DND-41 (cell line): Measurements from ENCODE around the gene SLC25A44.

Experiments used
- ATAC-seq: fragments of 200-7000 bp; cut with Tn5 transposase; 3 replicates; pipeline ENCODE4 v1.9.1; 2021; ENCODE audit warnings: low read depth; ENCODE audit not compliant: insufficient read depth
- DNase-seq: peaks from one replicate; pipeline ENCODE4 v3.0.0-alpha.2; 2020
- H2AFZ ChIP-seq: 2 replicates; pipeline ENCODE4 v1.6.0; 2012; ENCODE audit warnings: low read depth, low read length
- H3K27ac ChIP-seq: 2 replicates; pipeline ENCODE4 v1.5.1; 2012; ENCODE audit warnings: low read length, inconsistent platforms
- H3K27me3 ChIP-seq: fragments of 200-600 bp; sonication (generic); 2 replicates; pipeline ENCODE4 v1.6.0; 2012; ENCODE audit warnings: low read length, mild to moderate bottlenecking, inconsistent platforms; ENCODE audit not compliant: insufficient read depth, poor library complexity
- H3K36me3 ChIP-seq: 2 replicates; pipeline ENCODE4 v1.5.1; 2012; ENCODE audit warnings: low read length, inconsistent platforms; ENCODE audit not compliant: insufficient read depth
- H3K4me1 ChIP-seq: 2 replicates; pipeline ENCODE4 v1.5.1; 2012; ENCODE audit warnings: mild to moderate bottlenecking, low read length; ENCODE audit not compliant: insufficient read depth
- H3K4me2 ChIP-seq: 2 replicates; pipeline ENCODE4 v1.6.0; 2012; ENCODE audit warnings: mild to moderate bottlenecking, moderate library complexity, low read length, inconsistent platforms; ENCODE audit not compliant: insufficient read depth
- H3K4me3 ChIP-seq, 2 experiments: fragments of 200-600 bp in 1 of 2; shearing (Covaris generic) in 1 of 2; 2 replicates each; pipeline ENCODE4 v1.5.1; 2012 to 2016; ENCODE audit warnings: inconsistent platforms in 2 of 2, low read length in 2 of 2, mild to moderate bottlenecking in 2 of 2, low read depth in 1 of 2, moderate library complexity in 1 of 2
- H3K79me2 ChIP-seq: 2 replicates; pipeline ENCODE4 v1.6.0; 2012; ENCODE audit warnings: low read length, inconsistent platforms; ENCODE audit not compliant: insufficient read depth
- H3K9ac ChIP-seq: 2 replicates; pipeline ENCODE4 v1.6.0; 2012; ENCODE audit warnings: low read depth, mild to moderate bottlenecking, inconsistent platforms, low read length, moderate library complexity
- H3K9me3 ChIP-seq: 2 replicates; pipeline ENCODE4 v1.5.1; 2012; ENCODE audit warnings: low read length, moderate library complexity, mild to moderate bottlenecking, inconsistent platforms; ENCODE audit not compliant: insufficient read depth, severe bottlenecking
- H4K20me1 ChIP-seq: 2 replicates; pipeline ENCODE4 v1.6.0; 2012; ENCODE audit warnings: low read length; ENCODE audit not compliant: insufficient read depth
- CTCF ChIP-seq: IDR thresholded peaks from 2 replicates; pipeline ENCODE4 v1.5.1; 2012; ENCODE audit warnings: borderline replicate concordance, low read length, moderate library complexity, mild to moderate bottlenecking; ENCODE audit not compliant: poor library complexity, severe bottlenecking; ENCODE audit errors: extremely low read depth
- EZH2 ChIP-seq: IDR thresholded peaks from 3 replicates; pipeline ENCODE4 v1.6.1; 2012; ENCODE audit warnings: borderline replicate concordance, low read depth, mild to moderate bottlenecking, moderate library complexity, low read length, inconsistent platforms; ENCODE audit not compliant: severe bottlenecking

SLC25A44 gene

GRCh38 chr1:156246241-156246780 is 52.4 kb downstream of the SLC25A44 start:
- peaks cover 26% of the 10 kb centered on the region for H3K36me3 ChIP-seq
- H2AFZ ChIP-seq: no peak overlapping the region
- no peaks in the 10 kb centered on the region for H3K27me3 ChIP-seq
- no peak overlapping the region for H3K4me3 ChIP-seq
- no peaks in the 10 kb centered on the region for H3K4me1 ChIP-seq
- H3K4me2 ChIP-seq: no peak overlapping the region
- no peak overlapping the region for H3K9ac ChIP-seq
- H3K79me2 ChIP-seq: no peaks in the 10 kb centered on the region
- no peaks in the 10 kb centered on the region for H3K9me3 ChIP-seq
- ATAC-seq (0 out of 3 replicates have a peak, but pooled peaks have one; percentile 3), DNase-seq (no peak)
- H3K27ac ChIP-seq: no peak overlapping the region
- TF ChIP-seq CTCF (no peak), EZH2 (no peak)
- peaks cover 17% of the 10 kb centered on the region for H4K20me1 ChIP-seq

- TF ChIP-seq CTCF (no peak), EZH2 (no peak)
- peaks cover 17% of the 10 kb centered on the region for H4K20me1 ChIP-seq
- H3K27ac ChIP-seq: no peak overlapping the region
- no peaks in the 10 kb centered on the region for H3K27me3 ChIP-seq
- no peak overlapping the region for H2AFZ ChIP-seq
- H3K4me3 ChIP-seq: no peak overlapping the region
- peak; percentile 15; the same call in 2 of the 3 replicates for ATAC-seq
- H3K79me2 ChIP-seq: no peaks in the 10 kb centered on the region
- no peaks in the 10 kb centered on the region for H3K4me1 ChIP-seq
- H3K36me3 ChIP-seq: peaks cover 32% of the 10 kb centered on the region
- no peak overlapping the region for H3K9ac ChIP-seq
- DNase-seq: no peak
- no peaks in the 10 kb centered on the region for H3K9me3 ChIP-seq
- H3K4me2 ChIP-seq: no peak overlapping the region
Observed at GRCh38 chr1:156246781-156247459, 53.0 kb downstream of the SLC25A44 start.

GRCh38 chr1:156247460-156248322 is 53.8 kb downstream of the SLC25A44 start, which contains the start of gene PAQR6:
TSS of gene PAQR6 (minus strand) at chr1:156248056. CDS start at chr1:156246731, 1,325 bp downstream.
- Histone ChIP-seq H3K4me3 (no peak within 1 kb of the TSS), H3K4me2 (no peak within 1 kb of the TSS), H3K36me3 (peaks cover 40% of the 10 kb centered on the region), H3K9ac (no peak within 1 kb of the TSS), H4K20me1 (peaks cover 17% of the 10 kb centered on the region), H3K79me2 (no peaks in the 10 kb centered on the region), H2AFZ (no peak within 1 kb of the TSS), H3K27ac (no peak within 1 kb of the TSS), H3K27me3 (no peaks in the 10 kb centered on the region), H3K4me1 (no peaks in the 10 kb centered on the region), H3K9me3 (no peaks in the 10 kb centered on the region)
- TF ChIP-seq EZH2 (no peak), CTCF (no peak)
- peak; percentile 17; the same call in 2 of the 3 replicates for ATAC-seq
- no peak for DNase-seq
